HG03571 (cell line): ENCODE results near the gene TBC1D10A.

Experiments
- ATAC-seq: cut with Tn5 transposase; IDR thresholded peaks from one replicate; pipeline ENCODE4 v1.9.1; 2021; ENCODE audit not compliant: unreplicated experiment

The TBC1D10A gene

GRCh38 chr22:30267382-30268302 lies 59.1 kb downstream of the TBC1D10A start:
- ATAC-seq: no peak

- no peak for ATAC-seq
Observed at GRCh38 chr22:30266445-30267381, 60.0 kb downstream of the TBC1D10A start, which contains the start of gene OSM. Gene OSM (minus strand): TSS chr22:30266851. CDS start chr22:30266799, 52 bp downstream.

GRCh38 chr22:30265823-30266444 lies 60.8 kb downstream of the TBC1D10A start:
- peak; percentile 60 for ATAC-seq

- no peak for ATAC-seq
Observed at GRCh38 chr22:30265131-30265720, 61.5 kb downstream of the TBC1D10A start.

GRCh38 chr22:30263883-30264282 lies 62.9 kb downstream of the TBC1D10A start:
- no peak for ATAC-seq

GRCh38 chr22:30262917-30263741 lies 63.6 kb downstream of the TBC1D10A start:
- ATAC-seq: no peak

GRCh38 chr22:30262112-30262511 lies 64.6 kb downstream of the TBC1D10A start:
- no peak for ATAC-seq

GRCh38 chr22:30261134-30261533 lies 65.6 kb downstream of the TBC1D10A start:
- ATAC-seq: no peak

- no peak for ATAC-seq
Observed at GRCh38 chr22:30260682-30261081, 66.1 kb downstream of the TBC1D10A start.

GRCh38 chr22:30260276-30260675 lies 66.5 kb downstream of the TBC1D10A start:
- no peak for ATAC-seq

- no peak for ATAC-seq
Observed at GRCh38 chr22:30254314-30254713, 72.4 kb downstream of the TBC1D10A start.

GRCh38 chr22:30253205-30253852 lies 73.4 kb downstream of the TBC1D10A start:
- no peak for ATAC-seq

- no peak for ATAC-seq
Observed at GRCh38 chr22:30252411-30253204, 74.1 kb downstream of the TBC1D10A start.

- ATAC-seq: no peak
Observed at GRCh38 chr22:30251711-30252110, 75.0 kb downstream of the TBC1D10A start.

GRCh38 chr22:30250661-30251267 lies 76.0 kb downstream of the TBC1D10A start:
- no peak for ATAC-seq

GRCh38 chr22:30250039-30250565 lies 76.6 kb downstream of the TBC1D10A start:
- ATAC-seq: no peak

- ATAC-seq: no peak
Observed at GRCh38 chr22:30249049-30250038, 77.4 kb downstream of the TBC1D10A start.
